Osteoblast (primary cell): Measurements from ENCODE around the gene CAMK2B. TPM values are rescaled to one million over a fixed set of nuclear protein-coding genes. Genes with fewer than 3 reads are reported as not detected.

ENCODE experiments used
- DNase-seq: peaks from one replicate; pipeline ENCODE4 v3.0.0; 2011; ENCODE audit warnings: low spot score, mixed read lengths; ENCODE audit not compliant: insufficient read length; ENCODE audit errors: missing footprints
- H2AFZ ChIP-seq: 2 replicates; pipeline ENCODE4 v1.6.0; 2011; ENCODE audit warnings: mild to moderate bottlenecking, low read length
- H3K27ac ChIP-seq: 2 replicates; pipeline ENCODE4 v1.5.1; 2011; ENCODE audit warnings: mild to moderate bottlenecking, low read depth, low read length, moderate library complexity
- H3K27me3 ChIP-seq: 2 replicates; pipeline ENCODE4 v1.6.0; 2012; ENCODE audit warnings: mild to moderate bottlenecking, control low read depth, inconsistent platforms, low read length, moderate library complexity; ENCODE audit not compliant: insufficient read depth
- H3K36me3 ChIP-seq: 2 replicates; pipeline ENCODE4 v1.5.1; 2011; ENCODE audit warnings: mild to moderate bottlenecking, low read length, control low read depth, moderate library complexity; ENCODE audit not compliant: insufficient read depth
- H3K4me1 ChIP-seq: 2 replicates; pipeline ENCODE4 v1.5.1; 2011; ENCODE audit warnings: mild to moderate bottlenecking, low read length, control low read depth, moderate library complexity; ENCODE audit not compliant: insufficient read depth
- H3K4me2 ChIP-seq: 2 replicates; pipeline ENCODE4 v1.6.0; 2011; ENCODE audit warnings: mild to moderate bottlenecking, low read length; ENCODE audit not compliant: insufficient read depth
- H3K4me3 ChIP-seq: fragments of 200-600 bp; sonication (generic); 3 replicates; pipeline ENCODE4 v1.5.1; 2012; ENCODE audit warnings: mild to moderate bottlenecking, low read length, inconsistent platforms; ENCODE audit not compliant: insufficient read depth
- H3K79me2 ChIP-seq: 2 replicates; pipeline ENCODE4 v1.6.0; 2012; ENCODE audit warnings: mild to moderate bottlenecking, low read length, control low read depth, inconsistent platforms; ENCODE audit not compliant: insufficient read depth
- H3K9me3 ChIP-seq: 2 replicates; pipeline ENCODE4 v1.5.1; 2011; ENCODE audit warnings: low read depth, low read length, control low read depth
- H4K20me1 ChIP-seq: 2 replicates; pipeline ENCODE4 v1.6.0; 2012; ENCODE audit warnings: mild to moderate bottlenecking, low read length, control low read depth; ENCODE audit not compliant: insufficient read depth
- CTCF ChIP-seq: IDR thresholded peaks from 2 replicates; pipeline ENCODE4 v1.5.1; 2011; ENCODE audit warnings: mild to moderate bottlenecking, low read depth, low read length, moderate library complexity; ENCODE audit errors: extremely low read depth
- total RNA-seq: library from RNA; depleted of rRNA; stranded (reverse); fragments of >200 nt; gene quantifications from 2 replicates; pipeline ENCODE4 v1.2.3, GENCODE V29; 2012

CAMK2B gene
- total RNA-seq, 1 donor = not detected

- H3K4me2 ChIP-seq = no peak overlapping the region
- H3K9me3 ChIP-seq = no peaks in the 10 kb centered on the region
- no peak for DNase-seq
- H2AFZ ChIP-seq = no peak overlapping the region
- no peak for TF ChIP-seq CTCF
- H3K79me2 ChIP-seq = no peaks in the 10 kb centered on the region
- no peaks in the 10 kb centered on the region for H3K36me3 ChIP-seq
- no peaks in the 10 kb centered on the region for H3K4me1 ChIP-seq
- H3K27me3 ChIP-seq = peaks cover 14% of the 10 kb centered on the region
- H3K27ac ChIP-seq = no peak overlapping the region
- no peak overlapping the region for H3K4me3 ChIP-seq
- H4K20me1 ChIP-seq = no peaks in the 10 kb centered on the region
These were observed 20.7 kb upstream of the CAMK2B start for GRCh38 chr7:44346063-44346462.

GRCh38 chr7:44341401-44341800 is 16.0 kb upstream of the CAMK2B start:
- H3K36me3 ChIP-seq = no peaks in the 10 kb centered on the region
- H3K27ac ChIP-seq = no peak overlapping the region
- no peak for TF ChIP-seq CTCF
- no peak overlapping the region for H3K4me3 ChIP-seq
- no peak for DNase-seq
- H4K20me1 ChIP-seq = no peaks in the 10 kb centered on the region
- H3K79me2 ChIP-seq = no peaks in the 10 kb centered on the region
- H3K4me1 ChIP-seq = no peaks in the 10 kb centered on the region
- H3K4me2 ChIP-seq = no peak overlapping the region
- H3K9me3 ChIP-seq = no peaks in the 10 kb centered on the region
- H2AFZ ChIP-seq = no peak overlapping the region
- peaks cover 26% of the 10 kb centered on the region for H3K27me3 ChIP-seq

GRCh38 chr7:44338600-44338999 is 13.2 kb upstream of the CAMK2B start:
- no peaks in the 10 kb centered on the region for H3K9me3 ChIP-seq
- H3K36me3 ChIP-seq = no peaks in the 10 kb centered on the region
- H3K4me3 ChIP-seq = no peak overlapping the region
- H3K4me2 ChIP-seq = no peak overlapping the region
- no peak for TF ChIP-seq CTCF
- H3K27ac ChIP-seq = no peak overlapping the region
- H4K20me1 ChIP-seq = no peaks in the 10 kb centered on the region
- H3K79me2 ChIP-seq = no peaks in the 10 kb centered on the region
- no peak for DNase-seq
- H3K27me3 ChIP-seq = peaks cover 12% of the 10 kb centered on the region
- no peak overlapping the region for H2AFZ ChIP-seq
- no peaks in the 10 kb centered on the region for H3K4me1 ChIP-seq

- H3K4me2 ChIP-seq = no peak overlapping the region
- DNase-seq = no peak
- H3K4me3 ChIP-seq = no peak overlapping the region
- no peaks in the 10 kb centered on the region for H4K20me1 ChIP-seq
- H3K4me1 ChIP-seq = no peaks in the 10 kb centered on the region
- H2AFZ ChIP-seq = no peak overlapping the region
- TF ChIP-seq CTCF = no peak
- no peaks in the 10 kb centered on the region for H3K79me2 ChIP-seq
- no peak overlapping the region for H3K27ac ChIP-seq
- H3K36me3 ChIP-seq = no peaks in the 10 kb centered on the region
- H3K27me3 ChIP-seq = peaks cover 12% of the 10 kb centered on the region
- no peaks in the 10 kb centered on the region for H3K9me3 ChIP-seq
These were observed 11.1 kb upstream of the CAMK2B start for GRCh38 chr7:44336491-44336890.
